ENCODE results near the gene WDR93. TPM values are rescaled to one million over a fixed set of nuclear protein-coding genes. Genes with fewer than 3 reads are reported as not detected.

Gene WDR93
- total RNA-seq, 1 donor from 2014 or later: not detected

DNA sequence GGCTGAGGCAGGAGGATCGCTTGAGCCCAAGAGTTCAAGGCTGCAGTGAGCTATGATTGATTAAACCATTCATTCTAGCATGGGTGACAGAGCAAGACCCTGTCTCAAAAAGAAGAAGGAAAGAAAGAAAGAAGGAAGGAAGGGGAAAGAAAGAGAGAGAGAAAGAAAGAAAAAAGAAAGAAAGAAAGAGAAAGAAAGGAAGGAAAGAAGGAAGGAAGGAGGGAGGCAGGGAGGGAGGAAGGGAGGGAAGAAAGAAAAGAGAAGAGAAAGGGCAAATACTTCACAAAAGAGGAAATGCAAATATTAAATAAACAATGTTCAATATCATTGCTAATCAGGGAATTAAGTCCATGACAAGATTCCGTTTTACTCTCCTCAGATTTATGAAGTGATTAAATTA is 31.3 kb upstream of the WDR93 start:
- DNase-seq (ENCODE audit: low spot score): no peak
- no peak for ATAC-seq
- intact Hi-C loops (cut with DNase I): no loop called here

DNA sequence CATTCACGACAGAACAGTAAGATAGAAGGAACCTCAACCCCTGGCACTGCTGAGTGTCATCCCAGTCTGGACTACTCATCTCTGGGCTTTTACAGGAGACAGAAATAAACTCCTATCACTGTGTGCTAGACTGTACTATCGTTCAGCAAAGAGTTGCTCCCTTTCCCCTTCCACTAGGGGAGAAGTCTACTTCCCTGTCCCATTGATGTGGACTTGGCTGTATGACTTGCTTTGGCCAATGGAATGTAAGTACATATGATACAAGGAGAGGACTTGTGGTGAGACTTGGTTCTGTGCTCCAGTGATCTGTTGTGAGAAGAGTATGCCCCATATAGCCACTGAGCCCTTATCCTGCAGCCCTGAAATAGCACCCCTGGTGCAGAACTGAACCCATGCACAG is 30.1 kb upstream of the WDR93 start:
- ATAC-seq: no peak
- peak; percentile 13 for DNase-seq (ENCODE audit: low spot score)
- intact Hi-C loops (cut with DNase I): no loop called here

DNA sequence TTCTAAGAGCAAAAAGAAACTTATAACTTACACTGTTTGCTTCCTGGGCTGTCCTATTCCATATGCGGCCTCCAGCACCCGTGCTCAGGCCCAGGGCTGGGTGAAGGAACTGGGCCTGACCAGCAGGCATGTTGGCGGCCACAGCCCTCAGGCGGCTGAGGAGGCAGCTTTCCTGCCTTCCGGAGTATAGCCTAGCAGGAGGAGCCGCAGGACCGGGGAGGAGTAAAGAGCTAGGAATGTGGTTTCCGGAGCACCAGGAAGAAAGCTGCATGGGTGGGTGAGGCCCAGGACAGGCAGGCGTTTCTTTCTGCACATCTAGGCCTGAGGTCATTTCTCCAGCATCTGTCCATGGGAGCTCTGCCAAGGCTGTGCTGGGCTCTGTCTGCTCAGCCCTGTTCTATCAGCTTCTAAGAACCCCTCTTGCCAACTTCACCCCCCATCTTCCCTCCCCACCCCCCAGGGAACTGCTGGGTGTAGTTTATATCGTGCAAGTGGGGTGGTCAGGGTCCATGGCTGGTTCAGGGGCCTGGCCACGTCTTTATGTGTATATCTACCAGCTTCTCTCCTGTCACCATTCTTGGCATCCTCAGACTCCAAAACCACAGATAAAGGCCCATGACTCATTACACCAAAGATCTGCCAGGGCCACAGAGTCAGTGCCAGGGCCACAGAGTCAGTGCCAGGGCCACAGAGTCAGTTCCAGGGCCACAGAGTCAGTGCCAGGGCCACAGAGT is 27.6 kb upstream of the WDR93 start:
- ATAC-seq: peak; percentile 88
- intact Hi-C loops (cut with DNase I): no loop called here
- no peak for DNase-seq (ENCODE audit: low spot score)

DNA sequence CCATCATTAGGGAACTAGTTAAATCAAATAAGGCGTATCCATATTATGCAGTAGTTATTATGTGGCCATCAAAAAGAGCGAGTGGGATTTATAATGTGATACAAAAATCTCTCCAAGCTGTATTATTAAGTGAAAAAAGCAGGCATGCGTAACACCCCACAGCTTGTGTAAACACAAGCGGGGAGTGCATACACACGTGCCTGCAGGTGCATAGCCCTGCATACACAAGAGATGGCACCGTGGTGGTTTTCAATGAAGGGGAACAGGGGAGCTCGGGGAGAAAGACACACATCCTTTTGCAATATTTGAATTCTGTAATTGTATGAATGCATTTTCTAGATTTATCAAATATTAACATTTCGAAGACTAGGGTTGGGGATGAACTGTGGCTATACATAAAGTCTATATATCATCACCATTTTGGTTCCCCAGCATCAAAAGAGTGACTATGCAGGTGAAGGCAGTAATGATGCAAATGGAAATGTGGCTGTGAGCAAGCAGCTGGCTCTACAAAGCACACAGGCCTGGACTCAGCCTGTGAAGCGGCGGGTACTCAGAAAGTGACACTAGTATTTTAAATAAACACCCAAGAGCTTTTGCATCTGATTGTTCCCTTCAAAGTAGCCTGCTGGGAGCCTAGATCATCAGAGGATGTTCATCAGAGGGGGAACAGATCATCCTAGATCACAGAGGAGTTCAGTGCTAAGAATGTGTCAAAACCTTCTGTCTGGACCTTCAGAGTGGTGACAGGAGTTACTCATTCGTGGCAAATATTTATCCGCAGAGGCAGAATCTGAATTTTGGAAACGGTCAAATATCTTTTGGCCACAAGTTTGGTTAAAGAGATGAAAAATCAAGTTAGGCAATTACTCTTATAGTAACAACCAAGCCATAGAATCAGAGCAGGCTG is 25.9 kb upstream of the WDR93 start:
- no peak for ATAC-seq

DNA sequence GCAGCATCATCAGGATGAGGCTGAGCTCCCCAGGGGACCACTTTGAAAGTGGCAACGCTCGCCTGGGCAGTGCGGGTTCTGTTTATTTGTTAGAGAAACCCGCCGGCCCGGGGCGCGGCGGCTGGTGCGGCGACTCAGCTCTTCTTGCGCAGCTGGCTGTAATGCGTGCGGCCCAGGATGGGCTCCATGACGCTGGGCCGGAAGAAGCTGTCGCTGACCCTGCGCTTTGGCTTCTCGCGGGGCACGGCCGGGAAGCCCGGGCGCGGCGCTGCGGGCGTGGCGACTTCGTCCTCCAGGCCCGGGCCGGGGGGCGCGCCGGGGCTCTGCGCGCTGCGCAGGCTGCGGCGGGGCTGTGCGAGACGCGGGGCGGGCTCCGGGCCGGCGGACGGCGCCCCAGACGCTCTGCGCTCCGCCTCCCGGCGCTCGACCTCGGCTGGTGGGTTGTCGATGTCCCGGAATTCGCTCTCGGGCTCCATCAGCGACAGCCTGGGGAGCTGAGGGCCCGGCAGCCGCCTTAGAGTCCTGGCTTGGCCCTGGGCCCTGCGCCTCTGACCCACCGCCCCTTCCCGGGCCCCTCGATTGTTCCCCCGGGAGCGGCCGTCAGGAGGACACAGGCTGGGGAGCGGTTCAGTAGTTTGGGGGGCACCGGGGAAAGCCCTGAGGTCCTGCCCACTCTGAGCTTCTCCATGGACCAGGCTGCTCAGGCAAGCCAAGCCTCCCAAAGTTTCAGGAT is 25.0 kb upstream of the WDR93 start:
- peak; percentile 77 for DNase-seq (ENCODE audit: low spot score)
- intact Hi-C loops (cut with DNase I): no loop called here
- peak; percentile 65 for ATAC-seq

More for the DNA sequence above, 25.9 kb upstream of the WDR93 start:
- DNase-seq (ENCODE audit: low spot score): no peak
- intact Hi-C loops (cut with DNase I): no loop called here

DNA sequence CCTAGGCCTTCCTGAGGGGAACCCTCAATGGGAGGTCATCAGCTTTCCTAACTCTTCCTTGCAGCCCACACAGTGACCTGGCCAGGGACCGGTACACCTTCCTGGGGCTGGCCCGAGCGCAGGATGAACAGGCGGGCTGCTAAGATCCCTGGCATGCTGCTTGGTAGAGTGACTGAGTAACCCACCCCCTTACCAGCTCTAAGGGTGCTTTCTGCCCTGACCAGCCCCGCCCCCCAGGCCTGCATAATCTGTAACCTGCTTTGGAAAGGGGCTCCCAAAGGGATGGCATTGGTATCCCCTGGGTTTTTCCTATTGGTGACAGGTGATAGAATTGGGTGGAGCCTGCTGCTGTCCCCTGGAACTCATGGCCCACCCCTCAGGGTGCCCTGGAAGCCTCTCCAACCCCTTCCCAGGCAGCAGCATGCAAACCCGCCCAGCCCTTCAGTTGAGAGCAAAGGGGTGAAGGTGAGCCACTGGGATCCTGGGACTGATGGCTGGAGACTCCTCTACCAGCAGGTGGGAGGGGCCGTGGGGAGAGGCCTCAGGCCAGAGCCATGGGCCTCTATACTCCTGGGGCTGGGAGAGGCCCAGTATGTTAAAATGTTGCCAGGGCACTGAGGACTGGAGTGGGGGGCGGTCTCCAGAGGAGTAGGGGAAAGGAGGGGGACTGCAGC is 24.3 kb upstream of the WDR93 start:
- ATAC-seq: peak; percentile 20
- intact Hi-C loops (cut with DNase I): no loop called here
- no peak for DNase-seq (ENCODE audit: low spot score)

DNA sequence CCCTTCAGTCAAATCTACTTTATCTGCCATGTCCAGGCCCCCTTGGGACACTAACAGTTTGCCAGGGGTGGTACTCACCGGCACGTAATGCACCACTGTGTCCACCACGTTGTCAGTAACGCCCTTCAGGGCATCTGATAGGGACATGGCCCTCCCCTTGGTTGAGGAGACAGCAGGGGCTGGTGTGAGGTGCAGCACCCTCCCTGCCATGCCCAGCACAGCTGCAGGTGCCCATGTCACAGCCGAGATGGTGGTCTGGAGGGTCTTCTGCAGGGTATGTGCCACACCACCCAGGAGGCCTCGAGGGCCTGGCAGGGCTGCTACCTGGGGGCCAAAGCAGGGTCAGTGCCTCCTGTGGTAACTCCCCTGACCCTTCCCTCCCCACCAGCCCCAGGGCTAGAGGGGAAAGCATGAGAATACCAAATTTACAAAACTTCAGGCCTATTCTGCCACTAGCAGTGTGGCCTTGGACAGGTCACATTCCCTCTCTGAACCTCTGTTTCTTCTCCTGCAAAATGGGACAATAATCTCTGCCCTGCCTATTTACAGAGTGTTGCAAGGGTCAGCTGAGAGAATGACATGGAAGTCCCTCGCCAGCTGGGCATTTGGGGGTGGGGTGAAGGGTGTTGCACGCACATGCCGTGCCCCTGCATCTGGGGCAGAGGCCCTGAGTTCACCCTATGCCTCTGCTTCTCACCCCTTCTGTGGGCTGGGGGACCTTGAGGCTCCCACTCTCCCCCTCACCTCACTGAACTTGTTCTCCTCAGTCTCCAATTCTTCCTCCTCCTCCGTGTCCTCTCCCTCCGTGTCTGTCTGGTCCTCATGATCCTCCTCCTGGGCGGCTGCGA is 23.5 kb upstream of the WDR93 start:
- ATAC-seq (peak; percentile 2), DNase-seq (ENCODE audit: low spot score) (no peak)
- intact Hi-C loops (cut with DNase I): no loop called here

DNA sequence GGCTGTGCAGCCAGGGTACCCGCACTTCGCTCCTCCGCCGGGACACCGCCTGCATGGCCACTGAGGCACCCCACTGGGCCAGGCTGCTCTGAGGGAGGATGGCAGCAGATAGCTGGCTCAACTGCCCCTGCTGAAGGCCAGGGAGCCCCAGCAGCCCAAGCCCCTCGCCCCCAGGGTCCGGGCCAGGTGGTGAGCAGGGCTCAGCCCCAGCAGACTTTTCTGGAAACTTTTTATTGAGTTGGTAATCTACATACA is 23.0 kb upstream of the WDR93 start:
- intact Hi-C loops (cut with DNase I): no loop called here
- no peak for ATAC-seq
- DNase-seq (ENCODE audit: low spot score): no peak

DNA sequence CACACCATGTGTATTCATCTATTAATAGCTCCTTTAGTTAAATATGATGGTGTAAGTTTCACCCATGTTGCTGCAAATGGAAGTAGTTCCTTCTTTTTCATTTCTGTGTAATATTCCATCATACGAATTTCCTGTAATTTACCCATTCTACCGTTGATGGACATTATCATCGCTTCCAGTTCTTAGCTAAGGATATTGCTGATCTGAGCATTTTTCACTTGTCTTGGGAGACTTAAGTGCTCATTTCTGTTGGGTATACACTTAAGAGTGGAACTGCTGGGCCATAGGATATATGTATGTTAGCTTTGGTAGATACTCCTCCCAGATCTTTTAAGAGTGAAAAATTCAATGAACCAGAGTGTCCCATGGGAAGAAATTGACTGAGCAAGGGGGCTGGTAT is 22.4 kb upstream of the WDR93 start:
- intact Hi-C loops (cut with DNase I): no loop called here
- ATAC-seq: no peak
- DNase-seq (ENCODE audit: low spot score): no peak

DNA sequence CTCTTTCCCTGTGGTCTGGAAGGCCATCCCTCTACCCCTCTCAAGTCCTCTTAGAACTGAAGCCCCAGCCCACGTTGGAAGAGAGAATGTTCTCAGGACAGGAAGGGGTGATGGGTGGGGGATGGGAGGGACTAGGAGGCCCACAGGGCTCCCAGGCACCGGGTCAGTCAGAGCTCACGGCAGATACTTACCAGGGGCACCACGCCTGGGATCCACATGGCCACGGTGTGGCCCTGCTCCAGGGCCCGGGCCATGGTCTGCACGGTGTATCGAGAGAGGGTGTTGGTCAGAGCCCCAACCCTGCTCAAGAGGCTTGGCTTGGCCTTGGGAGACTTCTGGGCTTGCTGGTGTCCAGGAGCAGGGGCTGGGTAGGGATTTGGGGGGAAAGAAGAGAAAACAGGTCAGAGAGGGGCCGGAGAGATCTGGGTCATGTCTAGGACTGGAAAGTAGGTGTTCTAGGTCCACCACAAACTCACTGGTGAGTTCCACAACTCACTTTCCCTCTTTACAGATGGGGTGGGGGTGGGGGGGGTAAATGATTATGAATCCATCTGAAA is 21.2 kb upstream of the WDR93 start:
- intact Hi-C loops (cut with DNase I): no loop called here

DNA sequence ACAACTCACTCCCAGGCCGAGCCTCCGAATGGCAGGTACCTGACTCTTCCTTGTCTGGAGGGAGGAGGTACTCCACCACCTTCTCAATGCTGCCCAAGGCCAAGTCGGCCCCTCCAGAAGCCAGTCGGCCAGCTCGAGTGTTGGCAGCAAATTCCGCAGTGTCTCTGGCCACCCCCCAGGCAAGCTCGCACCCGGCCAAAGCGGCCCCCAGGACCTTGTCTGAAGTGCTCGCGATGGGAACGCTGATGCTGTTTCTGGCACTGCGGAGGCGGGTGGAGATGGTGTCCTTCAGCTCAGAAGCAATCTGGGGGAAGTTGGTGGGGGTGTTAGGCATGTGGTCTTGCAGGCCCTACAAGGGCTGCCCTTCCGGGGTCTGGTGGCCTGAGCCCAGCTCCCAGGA is 20.7 kb upstream of the WDR93 start:
- intact Hi-C loops (cut with DNase I): no loop called here
- DNase-seq (ENCODE audit: low spot score): no peak
- no peak for ATAC-seq

More for the DNA sequence above, 21.2 kb upstream of the WDR93 start:
- no peak for DNase-seq (ENCODE audit: low spot score)
- ATAC-seq: no peak

DNA sequence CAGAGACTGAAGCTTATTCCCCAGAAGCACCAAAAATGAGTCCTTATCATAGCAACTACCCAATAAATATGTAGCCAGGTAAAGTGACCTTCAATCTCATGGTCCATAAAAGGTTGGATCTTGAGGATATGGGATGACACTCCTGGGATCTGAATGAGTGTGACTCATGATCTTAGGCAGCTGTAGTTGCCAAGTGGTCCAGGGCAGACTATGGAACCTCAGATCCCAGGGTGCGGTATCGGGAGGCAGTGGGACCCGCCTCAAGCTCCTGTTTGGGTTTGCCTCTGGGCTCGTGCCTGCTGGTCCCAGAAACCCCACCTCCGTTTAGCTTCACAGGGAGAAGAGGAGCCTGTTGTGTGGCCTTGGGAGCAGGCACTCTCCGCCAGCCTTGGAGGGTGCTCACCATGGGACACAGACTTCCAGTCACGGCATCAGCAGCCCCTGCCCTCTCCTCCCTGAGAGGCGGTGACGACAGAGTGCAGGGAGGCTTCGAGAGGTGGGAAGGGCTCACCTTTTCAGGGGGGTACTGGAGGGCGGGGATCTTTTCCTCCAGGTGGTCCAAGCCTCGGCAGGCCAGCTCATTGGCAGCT is 19.5 kb upstream of the WDR93 start:
- ATAC-seq (no peak), DNase-seq (ENCODE audit: low spot score) (no peak)
- intact Hi-C loops (cut with DNase I): no loop called here

DNA sequence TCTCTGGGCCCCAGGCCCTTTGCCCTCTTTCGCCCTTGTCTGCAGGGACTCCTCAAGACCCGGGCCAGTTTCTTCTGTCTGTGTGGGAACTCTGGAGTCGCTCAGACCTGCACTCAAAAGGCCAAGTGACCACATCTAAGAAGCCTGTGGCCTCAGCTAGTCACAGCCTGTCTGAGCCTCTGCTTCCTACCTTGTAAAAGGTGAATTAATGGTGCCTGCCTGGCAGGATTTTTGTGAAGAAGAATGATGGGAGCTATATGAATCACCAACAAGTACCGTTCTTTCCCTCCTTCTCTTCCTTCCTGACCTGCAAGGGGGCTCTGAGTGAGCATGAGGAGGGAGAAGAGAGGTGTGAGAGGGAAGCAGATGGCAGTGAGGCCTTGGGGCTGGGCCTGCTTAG is 18.9 kb upstream of the WDR93 start:
- intact Hi-C loops (cut with DNase I): no loop called here
- DNase-seq (ENCODE audit: low spot score) (no peak), ATAC-seq (no peak)

DNA sequence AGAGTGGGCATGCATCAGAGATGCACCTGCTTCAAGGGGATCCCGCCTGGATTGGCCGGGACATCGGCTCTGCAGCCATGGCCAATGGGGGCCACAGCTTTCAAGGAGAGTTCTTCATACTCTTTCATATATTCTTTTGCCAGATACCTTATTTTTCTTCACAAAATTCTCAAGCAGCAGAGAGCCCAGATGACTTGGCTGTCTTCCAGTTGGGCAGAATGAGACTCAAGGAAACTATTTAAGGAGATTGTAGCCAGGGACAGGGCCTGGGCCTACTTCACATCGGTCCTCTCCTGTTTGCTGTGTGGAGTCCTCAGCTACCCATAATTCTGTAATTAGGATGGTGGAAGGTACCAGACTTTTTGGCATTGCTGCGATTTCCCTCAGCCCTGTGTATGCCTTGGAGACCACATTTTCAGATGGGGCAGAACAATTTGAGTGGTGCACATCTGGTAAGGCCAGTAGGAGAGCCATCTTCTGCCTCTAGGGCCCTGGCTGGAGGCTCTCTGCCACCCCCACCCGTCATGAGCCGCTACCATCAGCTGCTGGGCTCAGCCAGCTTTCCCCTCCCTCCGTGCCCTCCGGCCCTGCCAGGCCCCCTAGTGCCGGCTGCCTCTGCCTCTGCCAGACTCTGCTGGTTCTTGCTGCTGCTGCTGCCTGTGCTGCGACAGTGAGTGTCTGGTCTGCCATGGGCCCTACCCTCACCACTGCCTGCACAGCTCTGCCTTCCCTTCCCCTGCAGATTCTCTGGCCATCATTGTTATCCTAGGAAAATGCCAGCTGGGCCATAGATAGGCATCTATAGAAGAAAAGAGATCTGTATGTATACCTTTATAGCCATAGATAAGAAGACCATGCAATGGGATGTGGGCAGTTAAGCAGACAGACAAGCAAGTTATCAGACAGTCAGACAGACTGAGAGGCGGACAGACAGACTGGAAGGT is 18.1 kb upstream of the WDR93 start:
- ATAC-seq (peak; percentile 50), DNase-seq (ENCODE audit: low spot score) (no peak)
- intact Hi-C loops (cut with DNase I): no loop called here

DNA sequence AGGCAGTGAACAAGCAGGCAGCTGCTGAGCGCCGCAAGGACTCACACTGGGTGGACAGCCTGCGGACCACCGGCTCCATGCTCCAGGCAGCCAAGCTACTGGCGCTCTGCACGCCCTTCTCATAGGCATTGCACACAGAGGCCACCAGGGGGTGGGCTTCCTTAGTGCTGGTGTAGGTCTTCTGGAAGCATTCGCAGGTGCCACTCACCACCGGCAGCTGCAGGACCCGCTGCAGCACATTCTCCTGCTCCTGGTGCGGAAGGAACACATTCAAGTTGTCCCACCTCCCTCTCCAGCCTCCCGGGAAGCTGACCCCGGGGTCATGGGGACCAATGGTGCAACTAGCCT is 17.5 kb upstream of the WDR93 start:
- DNase-seq (ENCODE audit: low spot score): no peak
- ATAC-seq: no peak
- intact Hi-C loops (cut with DNase I): no loop called here

DNA sequence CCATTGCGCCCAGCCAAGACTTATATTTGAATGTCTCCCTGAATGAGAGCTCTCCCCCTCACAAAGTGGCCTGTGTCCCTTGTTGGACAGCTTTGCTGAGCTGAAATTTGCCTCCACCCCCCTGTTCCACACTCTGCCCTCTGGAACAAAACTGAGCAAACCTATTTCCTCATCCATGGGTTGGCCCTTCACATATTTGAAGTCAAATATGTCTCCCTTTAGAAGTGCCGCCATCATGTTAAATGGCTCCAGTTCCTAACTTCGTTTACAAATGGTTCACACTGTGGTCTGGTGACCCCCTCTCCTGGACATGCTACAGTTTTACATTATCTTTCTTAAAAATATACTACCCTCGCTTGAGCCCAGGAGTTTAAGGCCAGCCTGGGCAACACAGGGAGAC is 16.1 kb upstream of the WDR93 start:
- no peak for ATAC-seq
- intact Hi-C loops (cut with DNase I): no loop called here
- DNase-seq (ENCODE audit: low spot score): no peak

DNA sequence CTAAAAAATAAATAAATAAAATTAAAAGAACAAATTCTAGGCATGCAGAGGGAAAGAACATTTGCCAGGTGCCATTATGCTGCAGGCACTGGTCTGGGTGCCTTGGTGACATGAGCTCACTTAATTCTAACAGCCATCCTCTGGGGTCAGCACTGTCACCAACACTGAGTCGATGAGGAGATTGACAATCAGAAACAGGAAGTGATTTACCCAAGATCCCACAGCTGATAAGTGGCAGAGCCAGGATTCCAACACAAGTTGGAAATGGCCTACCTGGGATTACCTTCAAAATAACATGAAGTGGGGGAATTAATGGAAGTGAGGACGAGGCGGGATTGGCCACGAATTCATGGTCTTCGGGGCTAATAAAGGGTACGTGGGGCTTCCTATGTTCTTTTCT is 15.0 kb upstream of the WDR93 start:
- DNase-seq (ENCODE audit: low spot score) (no peak), ATAC-seq (no peak)
- intact Hi-C loops (cut with DNase I): no loop called here

Measured in sciatic nerve (tissue), 2 donors.